MM.1S (cell line): ENCODE measurements around the gene TRAPPC4.
"Not testable (repeated sequence)": the region's sequence is repeated elsewhere in the genome, so short reads cannot be mapped to it uniquely, and the experiment has no call there.

Experiments used
- DNase-seq: peaks from one replicate; pipeline ENCODE4 v3.0.0-alpha.2; 2015
- H2AFZ ChIP-seq: fragments of 300-600 bp; sonication (generic); 2 replicates; pipeline ENCODE4 v1.6.0; 2016; ENCODE audit warnings: antibody characterized with exemption, low read length
- H3F3A ChIP-seq: fragments of 300-600 bp; sonication (generic); 2 replicates; pipeline ENCODE4 v1.6.1; 2016; ENCODE audit warnings: mild to moderate bottlenecking, antibody characterized with exemption, low read length, moderate library complexity, mixed read lengths; ENCODE audit not compliant: insufficient read depth
- H3K27ac ChIP-seq: fragments of 300-600 bp; sonication (generic); 2 replicates; pipeline ENCODE4 v1.5.1; 2016; ENCODE audit warnings: mild to moderate bottlenecking, low read length
- H3K27me3 ChIP-seq: fragments of 300-600 bp; sonication (generic); replicated peaks from 2 replicates; pipeline ENCODE4 v1.6.0; 2016; ENCODE audit warnings: low read length; ENCODE audit not compliant: insufficient read depth
- H3K36me3 ChIP-seq: fragments of 300-600 bp; sonication (generic); replicated peaks from 2 replicates; pipeline ENCODE4 v1.6.1; 2016; ENCODE audit warnings: mild to moderate bottlenecking, low read length, mixed read lengths; ENCODE audit not compliant: insufficient read depth
- H3K4me1 ChIP-seq: fragments of 300-600 bp; sonication (generic); 2 replicates; pipeline ENCODE4 v1.6.1; 2016; ENCODE audit warnings: low read length, mixed read lengths
- H3K4me2 ChIP-seq: fragments of 300-600 bp; sonication (generic); 2 replicates; pipeline ENCODE4 v1.6.0; 2016; ENCODE audit warnings: low read depth, low read length
- H3K4me3 ChIP-seq: fragments of 300-600 bp; sonication (generic); 2 replicates; pipeline ENCODE4 v1.5.1; 2016; ENCODE audit warnings: low read length, mixed read lengths
- H3K79me2 ChIP-seq: fragments of 300-600 bp; sonication (generic); 2 replicates; pipeline ENCODE4 v1.6.1; 2016; ENCODE audit warnings: mixed run types, low read length, mixed read lengths
- H3K9ac ChIP-seq: fragments of 300-600 bp; sonication (generic); 2 replicates; pipeline ENCODE4 v1.6.1; 2016; ENCODE audit warnings: low read length, mixed read lengths
- H3K9me2 ChIP-seq: fragments of 300-600 bp; sonication (generic); replicated peaks from 2 replicates; pipeline ENCODE4 v1.6.1; 2016; ENCODE audit warnings: mild to moderate bottlenecking, low read length, mixed read lengths; ENCODE audit not compliant: insufficient read depth
- H3K9me3 ChIP-seq: fragments of 300-600 bp; sonication (generic); replicated peaks from 2 replicates; pipeline ENCODE4 v1.6.1; 2016; ENCODE audit warnings: mild to moderate bottlenecking, low read length, mixed read lengths; ENCODE audit not compliant: insufficient read depth
- H4K20me1 ChIP-seq: fragments of 300-600 bp; sonication (generic); 2 replicates; pipeline ENCODE4 v1.6.1; 2016; ENCODE audit warnings: mild to moderate bottlenecking, low read length, moderate library complexity, mixed read lengths; ENCODE audit not compliant: insufficient read depth
- EZH2 ChIP-seq: fragments of 300-600 bp; sonication (generic); optimal IDR thresholded peaks from 2 replicates; pipeline ENCODE3; 2017; ENCODE audit warnings: low read depth, mild to moderate bottlenecking, antibody characterized with exemption, low read length, mixed read lengths
- EZH2phosphoT487 ChIP-seq: fragments of 300-600 bp; sonication (generic); IDR thresholded peaks from 2 replicates; pipeline ENCODE4 v1.6.1; 2018; ENCODE audit warnings: antibody characterized with exemption, low read length
- TF ChIP-seq, protein P1 (sequence below): fragments of 300-600 bp; sonication (generic); IDR thresholded peaks from 2 replicates; pipeline ENCODE4 v1.5.1; 2016; ENCODE audit warnings: antibody characterized with exemption, low read length, mixed read lengths

Gene TRAPPC4

DNA sequence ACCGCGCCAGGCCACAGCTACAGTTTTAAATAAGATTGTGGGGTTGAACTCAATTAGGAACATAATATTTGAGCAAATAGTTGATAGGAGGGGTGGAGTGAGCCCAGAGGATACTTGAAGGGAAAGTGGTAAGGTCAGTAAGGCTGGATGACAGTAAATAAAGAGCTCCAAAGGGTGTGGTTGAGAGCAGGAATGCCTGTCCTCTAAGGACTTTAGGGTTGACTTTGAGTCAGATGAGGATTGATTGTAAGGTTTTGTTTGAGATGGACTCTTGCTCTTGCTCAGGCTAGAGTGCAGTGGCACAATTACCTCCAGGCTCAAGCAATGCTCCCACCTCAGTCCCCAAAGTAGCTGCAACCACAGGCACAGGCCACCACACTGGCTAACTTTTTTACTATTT is 44.6 kb upstream of the TRAPPC4 start:
- Histone ChIP-seq H3K27ac (no peak overlapping the region), H3K4me1 (no peaks in the 10 kb centered on the region), H3K9me2 (no peaks in the 10 kb centered on the region), H3K9me3 (no peaks in the 10 kb centered on the region), H3K36me3 (no peaks in the 10 kb centered on the region), H3K4me3 (no peak overlapping the region), H3F3A (no peaks in the 10 kb centered on the region), H3K4me2 (no peak overlapping the region), H3K27me3 (no peaks in the 10 kb centered on the region), H3K79me2 (no peaks in the 10 kb centered on the region), H3K9ac (no peak overlapping the region), H4K20me1 (no peaks in the 10 kb centered on the region), H2AFZ (no peak overlapping the region)
- DNase-seq: no peak
- no peak for TF ChIP-seq EZH2
- TF ChIP-seq, protein P1, sequence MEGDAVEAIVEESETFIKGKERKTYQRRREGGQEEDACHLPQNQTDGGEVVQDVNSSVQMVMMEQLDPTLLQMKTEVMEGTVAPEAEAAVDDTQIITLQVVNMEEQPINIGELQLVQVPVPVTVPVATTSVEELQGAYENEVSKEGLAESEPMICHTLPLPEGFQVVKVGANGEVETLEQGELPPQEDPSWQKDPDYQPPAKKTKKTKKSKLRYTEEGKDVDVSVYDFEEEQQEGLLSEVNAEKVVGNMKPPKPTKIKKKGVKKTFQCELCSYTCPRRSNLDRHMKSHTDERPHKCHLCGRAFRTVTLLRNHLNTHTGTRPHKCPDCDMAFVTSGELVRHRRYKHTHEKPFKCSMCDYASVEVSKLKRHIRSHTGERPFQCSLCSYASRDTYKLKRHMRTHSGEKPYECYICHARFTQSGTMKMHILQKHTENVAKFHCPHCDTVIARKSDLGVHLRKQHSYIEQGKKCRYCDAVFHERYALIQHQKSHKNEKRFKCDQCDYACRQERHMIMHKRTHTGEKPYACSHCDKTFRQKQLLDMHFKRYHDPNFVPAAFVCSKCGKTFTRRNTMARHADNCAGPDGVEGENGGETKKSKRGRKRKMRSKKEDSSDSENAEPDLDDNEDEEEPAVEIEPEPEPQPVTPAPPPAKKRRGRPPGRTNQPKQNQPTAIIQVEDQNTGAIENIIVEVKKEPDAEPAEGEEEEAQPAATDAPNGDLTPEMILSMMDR: no peak
- no peak for TF ChIP-seq EZH2phosphoT487

DNA sequence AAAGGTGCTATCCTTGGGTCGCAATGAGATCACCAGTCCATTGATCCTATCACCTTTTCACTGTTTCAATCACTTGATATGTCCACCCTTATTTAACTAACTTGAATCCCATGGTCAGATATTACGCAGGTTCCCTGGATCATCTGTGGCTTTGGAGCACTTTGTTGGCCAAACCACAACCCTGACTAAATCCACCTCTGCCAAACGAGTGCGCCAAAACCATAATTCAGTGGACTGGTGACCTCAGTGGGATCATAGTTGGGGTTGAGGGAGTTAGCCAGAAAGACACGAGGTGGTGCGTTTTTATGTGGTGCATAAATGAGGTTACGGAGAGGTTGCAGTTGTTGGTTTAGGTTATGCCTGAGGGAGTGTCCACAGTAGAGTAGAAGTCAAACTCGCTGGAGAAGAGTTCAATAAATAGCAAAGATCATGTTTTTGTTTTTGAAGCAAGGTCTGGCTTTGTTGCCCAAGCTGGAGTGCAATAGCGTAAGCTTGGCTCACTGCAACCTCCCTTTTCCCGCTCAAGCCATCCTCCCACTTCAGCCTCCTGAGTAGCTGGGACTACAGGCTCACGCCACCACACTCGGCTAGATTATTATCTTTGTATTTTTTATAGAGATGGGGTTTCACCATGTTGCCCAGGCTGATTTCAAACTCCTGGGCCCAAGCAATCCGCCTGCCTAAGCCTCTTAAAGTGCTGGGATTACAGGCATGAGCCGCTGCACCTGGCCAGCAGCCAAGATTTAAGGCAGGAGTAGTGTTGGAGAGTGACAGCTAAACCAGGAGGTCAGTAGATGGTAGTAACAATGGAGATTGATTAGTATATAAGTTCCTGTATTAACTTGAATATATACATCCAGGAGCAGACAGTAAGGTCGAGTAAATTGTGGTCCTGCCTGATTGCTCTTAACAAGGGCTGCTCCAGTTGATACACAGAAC is 42.5 kb upstream of the TRAPPC4 start:
- Histone ChIP-seq H3K4me2 (no peak overlapping the region), H2AFZ (no peak overlapping the region), H3K79me2 (no peaks in the 10 kb centered on the region), H3K27ac (no peak overlapping the region), H3K9me3 (no peaks in the 10 kb centered on the region), H3K27me3 (no peaks in the 10 kb centered on the region), H3K4me3 (no peak overlapping the region), H3K9me2 (no peaks in the 10 kb centered on the region), H3F3A (no peaks in the 10 kb centered on the region), H3K9ac (no peak overlapping the region), H4K20me1 (no peaks in the 10 kb centered on the region), H3K4me1 (no peaks in the 10 kb centered on the region), H3K36me3 (no peaks in the 10 kb centered on the region)
- no peak for TF ChIP-seq EZH2phosphoT487
- DNase-seq: no peak

DNA sequence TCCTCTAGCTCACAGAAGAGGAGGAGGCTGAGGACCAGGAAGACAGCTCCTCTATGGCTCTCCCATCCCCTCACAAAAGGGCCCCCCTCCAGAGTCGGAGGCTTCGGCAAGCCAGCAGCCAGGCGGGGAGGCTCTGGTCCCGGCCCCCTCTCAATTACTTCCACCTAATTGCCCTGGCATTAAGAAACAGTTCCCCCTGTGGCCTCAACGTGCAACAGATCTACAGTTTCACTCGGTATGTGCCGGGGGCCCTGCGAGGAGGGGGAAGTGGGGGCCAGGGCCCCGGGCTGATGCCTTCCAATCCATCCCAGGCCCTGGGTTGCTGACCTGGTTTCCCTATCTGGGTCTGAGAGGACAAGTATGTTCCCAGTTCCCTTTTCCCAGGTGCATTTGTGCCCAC is 39.1 kb upstream of the TRAPPC4 start:
- H3K4me2 ChIP-seq: no peak overlapping the region
- no peaks in the 10 kb centered on the region for H3K9me3 ChIP-seq
- DNase-seq: no peak
- H2AFZ ChIP-seq: no peak overlapping the region
- H4K20me1 ChIP-seq: no peaks in the 10 kb centered on the region
- H3K27ac ChIP-seq: no peak overlapping the region
- H3K27me3 ChIP-seq: no peaks in the 10 kb centered on the region
- no peaks in the 10 kb centered on the region for H3K36me3 ChIP-seq
- H3K79me2 ChIP-seq: no peaks in the 10 kb centered on the region
- H3K9ac ChIP-seq: no peak overlapping the region
- no peaks in the 10 kb centered on the region for H3K9me2 ChIP-seq
- TF ChIP-seq EZH2 (no peak), EZH2phosphoT487 (no peak)
- TF ChIP-seq, protein P1: no peak
- H3K4me1 ChIP-seq: no peaks in the 10 kb centered on the region
- H3F3A ChIP-seq: no peaks in the 10 kb centered on the region
- no peak overlapping the region for H3K4me3 ChIP-seq

DNA sequence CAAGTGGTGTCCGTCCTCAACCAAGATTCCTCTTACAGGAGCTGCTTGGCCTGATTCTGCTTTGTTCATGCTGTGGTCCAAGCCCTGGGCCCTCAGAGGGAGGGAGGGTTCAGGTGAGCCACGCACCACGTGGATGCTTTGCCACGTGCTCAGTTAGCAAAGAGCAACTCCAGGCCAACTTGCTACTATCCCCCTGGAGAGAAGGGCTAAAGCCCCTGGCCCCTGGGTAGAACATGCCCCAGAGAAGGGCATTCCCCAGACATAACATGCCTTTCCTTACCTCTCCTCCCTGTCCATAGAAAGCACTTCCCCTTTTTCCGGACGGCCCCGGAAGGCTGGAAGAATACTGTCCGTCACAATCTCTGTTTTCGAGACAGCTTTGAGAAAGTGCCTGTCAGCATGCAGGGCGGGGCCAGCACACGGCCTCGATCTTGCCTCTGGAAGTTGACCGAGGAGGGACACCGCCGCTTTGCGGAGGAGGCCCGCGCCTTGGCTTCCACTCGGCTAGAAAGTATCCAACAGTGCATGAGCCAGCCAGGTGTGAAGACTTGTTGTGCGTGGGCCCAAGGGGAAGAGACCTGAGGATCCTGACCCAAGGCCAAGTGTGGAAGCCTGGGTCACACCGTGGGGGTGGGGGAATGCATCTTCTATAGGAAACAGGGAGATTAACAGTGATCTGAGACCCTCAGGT is 38.2 kb upstream of the TRAPPC4 start:
- no peak overlapping the region for H3K4me2 ChIP-seq
- no peaks in the 10 kb centered on the region for H3K4me1 ChIP-seq
- no peak overlapping the region for H3K27ac ChIP-seq
- no peaks in the 10 kb centered on the region for H3F3A ChIP-seq
- H3K9me2 ChIP-seq: no peaks in the 10 kb centered on the region
- no peak overlapping the region for H3K4me3 ChIP-seq
- H3K9me3 ChIP-seq: no peaks in the 10 kb centered on the region
- no peaks in the 10 kb centered on the region for H4K20me1 ChIP-seq
- H3K79me2 ChIP-seq: no peaks in the 10 kb centered on the region
- no peaks in the 10 kb centered on the region for H3K27me3 ChIP-seq
- no peaks in the 10 kb centered on the region for H3K36me3 ChIP-seq
- no peak overlapping the region for H3K9ac ChIP-seq
- DNase-seq: no peak
- no peak overlapping the region for H2AFZ ChIP-seq
- TF ChIP-seq, protein P1: no peak
- TF ChIP-seq EZH2phosphoT487 (no peak), EZH2 (no peak)

DNA sequence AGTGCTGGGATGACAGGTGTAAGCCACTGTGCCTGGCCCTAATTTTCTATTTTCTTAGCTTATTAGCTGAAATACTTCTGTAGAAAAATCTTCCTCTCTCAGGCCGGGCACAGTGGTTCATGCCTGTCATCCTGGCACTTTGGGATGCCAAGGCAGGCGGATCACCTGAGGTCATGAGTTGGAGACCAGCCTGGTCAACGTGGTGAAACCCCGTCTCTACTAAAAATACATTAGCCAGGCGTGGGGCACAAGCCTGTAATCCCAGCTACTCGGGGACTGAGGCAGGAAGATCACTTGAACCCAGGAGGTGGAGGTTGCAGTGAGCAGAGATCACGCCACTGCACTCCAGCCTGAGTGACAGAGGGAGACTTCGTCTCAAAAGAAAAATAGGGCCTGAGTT is 34.2 kb upstream of the TRAPPC4 start:
- H3K4me1 ChIP-seq, H3K36me3 ChIP-seq, H3K4me2 ChIP-seq, H3K9me2 ChIP-seq, H3K79me2 ChIP-seq, H3K4me3 ChIP-seq, DNase-seq, H3K27me3 ChIP-seq, H3K9me3 ChIP-seq, H2AFZ ChIP-seq, H3F3A ChIP-seq, H3K27ac ChIP-seq, H3K9ac ChIP-seq, H4K20me1 ChIP-seq: not testable (repeated sequence)
